CD4-positive, alpha-beta T cell treated with Interleukin-15 for 4 hours (primary cell): Measurements from ENCODE around the gene CNTNAP5.

Experiments
- DNase-seq: peaks from one replicate; pipeline ENCODE4 v3.0.0-alpha.2; 2020; ENCODE audit warnings: low spot score

Gene CNTNAP5

DNA sequence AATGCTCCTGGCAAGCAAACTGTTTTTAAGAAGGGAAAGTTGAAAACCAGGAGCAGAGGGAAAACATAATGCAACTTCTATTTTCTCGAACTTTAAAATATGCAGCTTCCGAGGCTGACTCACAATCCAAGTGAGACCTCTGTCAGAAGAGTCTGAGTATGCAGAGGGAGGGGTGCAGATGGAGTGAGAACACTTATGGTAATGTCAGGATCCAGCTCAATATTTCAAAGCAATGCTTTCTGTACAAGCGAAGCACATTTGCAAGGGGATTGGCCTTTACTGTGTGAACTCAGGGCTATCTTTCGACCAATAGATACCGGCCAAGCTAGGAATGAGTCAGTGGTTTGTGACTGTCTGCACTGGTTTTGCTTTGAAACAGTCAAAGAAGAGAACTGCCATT, 242.7 kb downstream of the CNTNAP5 start:
- DNase-seq = no peak

DNA sequence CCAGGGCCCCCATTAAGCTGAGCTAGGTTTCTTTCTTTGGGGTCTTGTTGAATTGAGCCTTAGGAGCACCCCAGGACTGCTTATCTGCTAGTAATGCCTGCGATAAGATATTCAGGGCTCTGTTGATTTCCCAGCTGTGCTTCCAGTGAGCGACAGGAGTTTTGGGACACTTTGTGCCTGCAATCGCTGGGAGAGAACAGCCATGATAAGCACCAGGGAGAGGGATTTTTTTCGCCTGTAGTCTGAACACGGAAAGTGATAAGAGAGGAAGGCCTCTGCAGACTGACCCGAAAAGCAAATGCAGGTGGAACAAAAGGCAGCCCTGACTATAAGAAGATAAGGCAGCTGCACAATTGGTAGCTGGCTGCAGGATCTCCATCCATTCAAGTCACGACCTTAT, 244.3 kb downstream of the CNTNAP5 start:
- no peak for DNase-seq

DNA sequence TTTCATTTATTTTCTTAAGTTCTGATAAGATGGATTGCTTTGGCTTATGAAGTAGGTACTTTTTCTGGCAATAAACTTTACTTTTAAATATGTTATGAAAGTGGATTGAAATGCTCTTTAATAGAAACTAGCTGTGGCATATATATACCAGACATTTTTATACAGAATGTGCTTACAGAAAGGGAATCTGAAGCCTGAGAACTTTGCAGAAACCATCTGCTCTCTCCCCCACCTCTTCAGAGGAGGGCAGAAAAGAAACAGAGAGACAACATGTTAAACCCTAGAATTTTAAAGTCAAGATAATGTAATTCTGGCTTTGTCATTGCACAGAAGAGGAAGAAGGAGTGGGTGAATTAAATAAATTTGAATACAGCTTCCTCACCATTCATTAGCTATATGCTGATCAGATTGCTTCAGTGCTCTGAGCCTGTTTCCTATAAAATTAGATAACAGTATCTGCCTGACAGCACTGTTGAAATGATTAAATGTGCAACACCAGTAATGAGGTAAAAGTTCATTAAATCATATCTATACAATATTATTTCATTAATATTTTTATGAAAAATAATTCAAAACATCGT, 247.3 kb downstream of the CNTNAP5 start:
- DNase-seq = no peak

DNA sequence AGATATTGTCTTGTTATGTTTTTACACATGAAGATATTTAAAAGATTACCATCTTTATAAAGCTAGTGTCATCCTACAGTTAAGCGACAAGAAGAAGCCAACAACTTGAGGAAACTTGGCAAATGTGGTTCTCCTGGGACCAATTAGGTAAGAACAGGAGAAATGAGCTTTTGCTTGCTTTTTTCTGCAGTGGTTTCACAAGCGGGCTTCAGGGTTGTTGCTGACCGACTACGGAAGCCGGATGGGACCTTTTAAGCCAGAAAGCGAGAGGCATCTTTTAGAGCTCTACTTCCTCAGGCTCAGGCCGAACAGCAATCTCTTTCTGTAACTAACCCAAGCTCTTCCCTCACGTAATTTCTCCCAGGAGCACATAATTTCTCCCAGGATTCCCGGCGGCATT, 256.5 kb downstream of the CNTNAP5 start:
- no peak for DNase-seq

DNA sequence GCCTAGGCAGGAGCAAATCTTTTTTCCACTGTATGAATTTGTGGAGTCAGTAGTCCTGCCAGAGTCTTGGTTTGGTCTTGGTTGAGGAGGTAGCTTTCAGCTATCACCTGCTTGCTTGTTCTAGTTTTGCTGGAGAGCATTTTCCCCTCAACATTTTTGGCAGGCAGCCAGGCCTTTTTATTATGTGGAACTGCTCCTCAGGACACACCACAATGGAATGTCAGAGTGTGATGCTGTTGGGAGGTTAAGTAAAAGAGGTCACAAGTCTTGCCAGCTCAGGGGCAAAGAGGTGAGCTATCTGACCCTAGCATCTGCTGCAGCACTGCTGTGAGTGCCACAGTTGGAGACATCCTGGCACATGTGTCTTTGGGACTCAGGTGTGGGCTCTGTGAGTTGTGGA, 258.0 kb downstream of the CNTNAP5 start:
- no peak for DNase-seq

DNA sequence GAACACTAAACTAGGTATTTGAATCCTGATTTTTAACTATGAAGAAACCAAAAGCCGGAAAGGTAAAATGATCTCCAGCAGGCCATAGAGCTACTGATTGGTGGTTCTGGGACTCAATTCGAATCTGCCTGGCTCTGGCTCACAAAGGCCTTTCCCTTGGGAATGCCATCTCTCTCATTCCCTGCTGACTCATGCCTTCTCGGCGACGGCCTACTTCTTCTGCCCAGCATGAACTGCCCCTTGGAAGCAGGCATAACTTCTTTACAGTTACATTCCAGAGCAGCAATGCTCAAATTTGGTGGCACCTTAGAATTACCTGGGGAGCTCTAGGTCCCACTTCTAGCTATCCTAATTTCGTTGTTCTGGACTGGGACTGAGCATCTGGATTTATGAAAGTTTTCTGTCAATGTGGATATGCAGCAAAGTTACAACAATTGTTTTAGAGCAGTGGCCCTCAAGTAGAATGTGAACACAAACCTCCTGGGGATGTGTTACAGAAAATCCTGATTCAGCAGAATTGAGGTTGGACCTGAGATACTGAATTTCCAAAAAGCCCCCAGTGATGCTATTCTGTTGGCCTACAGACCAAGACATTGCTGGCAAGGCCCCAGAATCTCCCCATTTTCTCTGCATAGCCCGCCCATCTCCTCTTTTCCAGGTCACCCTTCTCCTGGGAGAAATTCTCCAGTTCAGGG, 261.1 kb downstream of the CNTNAP5 start:
- no peak for DNase-seq

DNA sequence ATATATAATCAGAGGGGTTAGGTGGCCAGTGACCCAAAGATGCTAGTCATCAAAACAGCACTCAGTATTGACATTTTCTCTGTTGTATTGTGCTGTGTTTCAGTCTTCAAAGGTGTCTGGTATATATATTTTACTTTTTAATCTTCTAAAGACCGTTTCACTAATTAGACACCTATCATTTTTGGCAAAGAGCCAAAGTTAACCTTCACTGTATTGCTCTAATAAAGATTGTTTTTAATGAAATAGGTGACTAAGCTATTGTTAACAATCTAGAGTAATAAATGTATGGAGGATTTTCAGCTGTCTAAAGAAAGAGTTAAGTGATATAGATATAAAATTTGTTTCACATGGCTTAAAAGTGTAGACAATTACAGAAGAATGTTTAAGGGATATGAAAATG, 264.0 kb downstream of the CNTNAP5 start:
- no peak for DNase-seq

DNA sequence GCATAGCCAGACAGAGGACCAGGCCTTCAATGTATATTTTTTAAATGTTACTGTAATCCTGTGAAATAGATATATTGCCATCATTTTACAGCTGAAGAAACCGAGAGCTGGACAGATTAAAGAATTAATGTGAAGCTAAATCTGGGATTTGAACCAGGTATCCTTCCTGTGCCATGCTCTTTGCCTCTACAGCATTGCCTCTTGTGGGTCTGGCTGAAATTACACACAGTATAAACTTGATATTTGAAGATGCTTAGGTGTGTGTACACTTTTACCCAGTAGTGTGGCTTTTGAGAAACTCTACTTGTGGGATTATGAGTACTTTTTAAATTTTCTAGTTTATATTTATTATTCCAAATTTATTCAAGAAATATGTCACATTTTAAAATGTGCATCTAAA, 264.5 kb downstream of the CNTNAP5 start:
- DNase-seq = no peak

DNA sequence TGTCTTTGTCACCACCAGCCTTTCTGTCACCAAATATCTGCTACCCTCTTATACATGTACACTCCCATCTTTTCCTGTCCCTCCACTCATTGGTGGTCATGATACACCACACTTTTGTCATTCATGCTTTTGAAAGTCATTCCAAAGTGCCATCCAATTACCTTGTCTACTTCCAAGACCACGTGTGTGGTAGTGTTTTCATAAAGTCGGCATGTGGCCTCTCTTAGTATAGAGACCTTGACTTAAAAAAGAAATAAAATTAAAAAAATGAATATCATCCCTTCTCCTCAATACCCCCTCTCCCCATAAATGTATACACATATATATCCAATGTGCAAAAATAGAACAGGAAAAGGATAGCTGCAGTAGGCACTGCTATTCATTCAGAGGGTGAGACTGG, 271.4 kb downstream of the CNTNAP5 start:
- no peak for DNase-seq

DNA sequence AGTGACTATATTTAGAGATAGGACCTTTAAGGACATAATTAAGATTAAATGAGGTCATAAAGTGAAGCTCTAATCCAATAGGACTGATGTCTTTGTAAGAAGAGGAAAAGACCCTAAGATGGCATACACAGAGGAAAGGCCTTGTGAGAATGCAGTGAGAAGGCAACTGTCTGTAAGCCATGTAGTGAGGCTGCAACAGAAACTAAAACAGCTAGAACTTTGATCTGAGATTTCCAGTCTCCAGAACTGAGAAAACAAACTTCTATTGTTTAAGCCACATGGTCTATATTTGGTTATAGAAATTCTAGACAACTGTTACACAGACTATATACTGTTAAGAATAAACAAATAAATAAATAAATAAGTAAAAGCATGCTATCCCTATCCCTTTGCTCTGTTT, 276.8 kb downstream of the CNTNAP5 start:
- no peak for DNase-seq

DNA sequence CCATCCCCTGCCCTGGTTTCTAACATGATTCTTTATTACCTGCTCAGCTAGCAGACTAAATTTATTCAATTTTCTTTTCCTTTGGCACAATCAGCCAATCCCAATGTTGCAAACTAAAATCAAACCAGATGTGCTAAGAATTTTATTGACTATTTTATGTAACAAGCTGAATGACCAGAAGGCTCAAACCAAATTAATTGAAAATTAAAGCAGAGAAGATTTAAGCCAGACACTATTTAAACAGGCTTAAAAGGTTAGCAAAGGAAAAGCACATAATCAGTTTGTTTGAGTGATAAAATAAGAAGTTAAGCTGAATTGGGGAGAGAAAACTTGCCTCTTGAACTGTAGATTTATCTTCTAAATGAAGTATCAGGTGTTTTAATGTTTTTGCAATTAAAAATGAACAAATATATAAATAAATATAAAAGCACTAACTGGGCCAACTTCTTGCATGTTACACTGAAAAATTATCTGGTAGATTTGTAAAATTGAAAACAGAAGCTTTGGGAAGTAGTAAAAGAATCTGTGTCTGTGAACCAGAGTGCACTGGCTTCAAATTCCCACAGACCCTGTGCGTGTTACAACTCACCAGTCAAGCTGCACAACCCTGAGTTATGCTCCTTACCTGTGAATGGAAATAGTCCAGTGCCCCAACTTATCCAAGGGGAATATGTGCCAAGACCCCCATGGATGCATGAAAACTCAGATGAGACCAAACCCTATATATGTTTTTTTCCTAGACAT, 283.4 kb downstream of the CNTNAP5 start:
- no peak for DNase-seq

DNA sequence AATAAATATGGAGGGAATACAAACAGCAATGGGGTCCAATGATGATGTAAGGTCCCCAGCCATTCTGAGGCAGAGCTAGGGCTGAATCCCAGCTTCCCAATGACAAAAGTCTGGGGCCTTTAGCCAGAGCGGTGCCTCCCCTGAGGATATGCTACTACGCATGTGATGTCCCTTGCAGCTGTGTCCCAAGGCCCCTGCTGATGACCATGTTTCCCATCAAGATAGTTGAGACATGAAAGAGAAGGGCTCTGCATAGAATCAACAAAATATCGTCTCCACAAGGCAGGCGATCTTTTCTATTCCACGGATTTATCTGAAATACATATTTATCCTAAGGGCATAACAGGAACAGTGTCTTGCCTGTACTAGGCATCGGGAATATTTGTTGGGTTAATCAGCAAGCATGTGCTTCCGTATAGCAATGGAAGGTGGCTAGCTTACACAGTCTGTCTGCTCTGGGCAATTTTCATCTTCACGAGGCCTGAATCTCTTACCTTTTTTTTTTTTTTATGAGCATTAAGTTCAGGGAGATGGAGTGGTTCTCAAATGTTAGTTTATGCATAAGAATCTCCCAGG, 284.6 kb downstream of the CNTNAP5 start:
- DNase-seq = no peak

DNA sequence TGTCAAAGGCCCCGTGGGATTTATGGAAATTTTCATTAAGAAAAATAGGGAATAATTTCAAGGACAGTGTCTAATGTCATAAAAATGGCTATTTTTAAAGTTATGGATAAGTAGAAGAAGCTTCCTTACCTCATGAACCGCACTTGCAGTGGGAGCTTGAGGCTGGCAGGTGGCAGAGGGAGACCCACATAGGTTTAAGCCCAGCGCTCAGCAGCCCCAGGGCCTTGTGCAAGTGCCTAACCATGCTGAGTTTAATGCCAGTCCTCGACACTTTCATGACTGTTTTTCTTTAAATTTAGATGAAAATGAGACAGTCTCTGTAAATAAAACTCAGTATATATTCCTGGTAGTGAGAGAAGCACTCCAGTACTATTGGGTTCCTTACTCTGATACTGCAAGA, 285.6 kb downstream of the CNTNAP5 start:
- no peak for DNase-seq

DNA sequence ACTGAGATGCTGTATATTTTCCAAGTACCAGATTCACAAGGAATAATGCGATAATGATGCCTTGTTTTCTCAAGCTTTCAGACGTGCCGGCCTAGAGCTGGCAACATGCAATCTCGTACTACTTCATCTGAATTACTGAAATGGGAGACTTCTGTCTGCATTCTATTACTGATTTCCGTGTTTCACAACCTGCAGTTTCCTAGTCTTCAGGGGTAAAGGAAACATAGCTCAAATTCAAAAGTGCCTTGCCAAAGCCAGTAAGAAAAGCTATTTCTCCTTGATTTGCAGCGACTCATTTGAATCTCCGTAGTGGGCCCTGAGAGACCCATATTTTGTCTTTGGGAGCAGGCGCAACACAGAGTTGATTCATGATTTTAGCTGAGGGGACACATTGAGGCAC, 289.0 kb downstream of the CNTNAP5 start:
- DNase-seq = no peak

DNA sequence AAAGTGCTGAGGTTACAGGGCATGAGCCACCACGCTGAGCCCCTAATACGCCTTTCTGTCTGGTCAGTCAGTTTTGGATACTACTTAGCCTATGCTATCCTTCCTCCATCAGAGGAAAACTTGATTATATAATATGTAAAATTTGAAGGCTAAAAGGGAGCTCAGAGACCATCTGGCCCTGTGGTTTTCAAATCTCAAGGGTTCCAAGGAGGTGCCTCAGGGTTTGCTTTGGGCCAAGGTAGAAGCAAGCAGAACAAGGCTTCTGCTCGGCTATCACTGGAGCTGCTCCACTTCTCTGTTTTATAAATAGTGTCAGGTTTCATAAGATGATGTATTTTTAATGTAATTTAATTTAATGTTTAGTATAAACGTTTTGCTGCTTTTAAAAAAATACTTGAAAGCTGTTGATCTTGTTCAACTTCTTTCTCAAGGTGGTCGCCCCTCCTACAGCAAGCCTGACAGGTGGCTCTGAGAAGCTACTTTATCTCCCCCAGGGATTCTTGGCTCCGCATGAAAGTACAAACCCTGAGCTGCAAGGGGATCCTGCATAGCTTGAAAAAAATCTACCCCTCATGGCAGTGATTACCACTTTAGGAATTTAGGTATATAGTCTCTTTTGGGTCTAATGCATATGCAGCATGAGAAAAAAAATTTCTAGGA, 290.3 kb downstream of the CNTNAP5 start:
- no peak for DNase-seq

DNA sequence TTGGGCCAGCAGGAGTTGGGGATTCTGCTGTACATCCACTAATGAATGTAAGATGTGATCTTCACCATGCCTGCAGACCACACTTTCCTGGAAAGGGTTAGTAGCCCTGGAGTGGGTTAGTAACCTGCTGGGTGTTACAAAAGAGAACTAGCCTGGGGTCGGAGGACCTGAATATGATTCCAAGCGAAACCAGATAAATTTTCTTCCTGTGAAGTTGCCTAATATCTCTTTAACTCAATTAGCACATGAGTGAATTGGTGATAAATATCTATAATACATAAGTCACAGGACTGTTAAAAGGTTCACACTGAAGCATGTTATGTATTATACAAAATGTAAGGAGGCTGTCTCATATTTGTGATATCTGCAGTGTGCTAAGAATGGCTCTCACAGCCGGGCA, 291.0 kb downstream of the CNTNAP5 start:
- no peak for DNase-seq

DNA sequence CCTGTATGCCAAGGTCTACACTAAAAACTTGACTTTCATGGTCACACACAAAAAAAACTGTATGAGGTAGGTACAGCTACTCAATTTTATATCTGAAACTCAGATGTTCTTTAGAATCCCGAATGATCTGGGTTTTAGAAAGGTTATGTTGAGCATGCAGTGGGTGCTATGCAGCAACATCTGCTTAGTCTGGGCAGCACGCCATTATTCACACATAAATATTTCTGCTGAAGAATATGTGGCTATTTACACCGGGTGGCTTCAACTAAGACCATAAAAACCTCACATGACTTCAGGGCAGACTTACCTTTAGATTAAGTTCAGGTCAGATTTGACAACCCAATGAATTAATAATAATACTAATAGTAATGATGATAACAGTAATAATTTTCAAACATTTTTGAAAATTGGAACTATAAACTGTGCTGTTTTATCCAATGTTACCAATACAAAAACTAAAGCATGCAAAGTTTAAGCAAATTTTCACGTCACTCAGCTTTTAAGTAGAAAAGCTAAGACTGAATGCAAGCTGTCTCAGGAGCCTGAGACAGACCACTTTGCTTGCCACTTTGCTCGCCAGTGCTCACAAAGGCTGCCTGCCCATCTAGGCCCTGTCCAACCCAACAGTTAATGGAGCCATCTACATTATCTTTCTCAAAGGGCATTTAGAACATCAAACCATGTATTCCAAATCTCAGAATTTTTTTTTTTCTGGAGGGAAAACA, 292.0 kb downstream of the CNTNAP5 start:
- DNase-seq = no peak

DNA sequence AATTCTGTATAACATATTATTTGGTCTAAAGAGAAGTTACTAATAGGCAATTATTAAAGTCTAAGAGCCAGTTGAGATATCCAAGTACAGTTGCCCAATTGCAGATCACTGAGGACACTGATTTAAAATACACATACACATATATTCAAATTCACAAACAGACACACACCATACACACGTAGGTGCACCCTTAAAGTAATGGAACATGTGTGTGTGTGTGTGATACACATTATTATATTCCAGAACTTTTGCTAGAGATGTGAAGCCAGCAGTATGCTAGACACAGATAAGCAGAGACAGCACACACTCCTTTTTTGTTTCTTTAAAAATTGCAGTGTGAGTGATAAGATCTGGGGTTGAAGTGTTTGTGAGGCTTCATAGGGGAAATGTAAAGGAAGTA, 292.5 kb downstream of the CNTNAP5 start:
- no peak for DNase-seq

DNA sequence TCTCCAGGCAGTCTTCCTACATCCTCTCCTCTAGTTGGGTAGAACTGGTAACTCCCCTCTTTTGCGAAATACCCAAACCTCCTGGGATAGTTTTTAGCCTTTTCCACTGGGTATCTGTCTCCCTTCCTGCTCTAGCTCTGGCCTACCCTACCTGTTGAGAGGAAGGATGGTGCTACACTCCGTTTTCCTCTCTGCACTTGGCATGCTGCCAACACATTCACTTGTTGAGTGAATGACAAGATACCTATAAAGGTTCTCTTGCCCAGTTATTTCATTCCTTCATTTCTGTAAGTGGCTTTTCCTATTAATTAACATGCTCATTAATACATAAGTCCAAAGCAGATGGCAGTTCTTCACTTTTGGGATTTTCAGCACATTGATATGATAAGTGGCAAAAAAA, 293.8 kb downstream of the CNTNAP5 start:
- no peak for DNase-seq

DNA sequence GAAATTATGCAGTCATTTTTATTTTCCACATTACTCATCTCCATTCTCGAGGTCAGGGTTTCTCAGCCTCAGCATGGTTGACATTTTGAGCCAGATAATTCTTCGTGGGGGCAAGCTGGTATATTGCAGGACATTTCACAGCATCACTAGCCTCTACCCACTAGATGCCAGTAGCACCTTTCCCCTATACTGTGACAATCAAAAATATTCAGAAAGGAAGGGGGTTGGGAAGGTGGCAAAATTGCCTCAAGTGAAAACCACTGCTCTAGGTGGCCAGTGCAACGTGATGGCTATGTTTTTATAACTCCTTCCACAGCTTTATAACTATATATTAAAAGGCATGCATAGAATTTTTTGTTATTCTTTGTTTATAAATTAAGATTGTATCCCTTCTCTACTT, 294.5 kb downstream of the CNTNAP5 start:
- no peak for DNase-seq

DNA sequence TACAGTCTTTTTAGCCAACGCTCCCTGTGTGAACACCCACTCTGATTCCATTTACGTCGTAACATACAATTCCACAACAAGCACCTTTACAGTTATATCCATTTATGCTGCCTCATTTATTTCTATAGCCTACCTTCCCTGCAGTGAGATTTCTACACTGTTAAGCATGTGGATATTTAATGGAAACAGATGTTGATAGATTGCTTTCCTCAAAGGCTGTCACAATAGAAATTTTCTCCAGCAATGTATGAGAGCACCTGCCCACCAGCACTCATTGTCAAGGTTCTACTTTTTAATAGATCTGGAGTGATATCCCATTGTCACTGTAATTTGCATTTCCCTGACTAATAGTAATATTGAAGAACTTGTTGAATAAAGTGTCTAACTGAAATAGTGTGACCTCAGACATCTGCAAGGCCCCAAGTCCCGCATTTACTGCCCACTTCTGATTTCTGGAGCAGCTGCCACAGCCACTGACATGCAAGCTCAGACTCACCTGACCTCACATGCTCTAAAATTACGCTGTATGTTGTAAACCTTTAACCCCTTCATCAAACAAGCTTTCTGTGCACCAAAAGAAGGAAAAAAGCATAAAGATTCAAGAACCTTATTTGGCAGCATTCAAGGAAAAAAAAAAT, 295.1 kb downstream of the CNTNAP5 start:
- no peak for DNase-seq

DNA sequence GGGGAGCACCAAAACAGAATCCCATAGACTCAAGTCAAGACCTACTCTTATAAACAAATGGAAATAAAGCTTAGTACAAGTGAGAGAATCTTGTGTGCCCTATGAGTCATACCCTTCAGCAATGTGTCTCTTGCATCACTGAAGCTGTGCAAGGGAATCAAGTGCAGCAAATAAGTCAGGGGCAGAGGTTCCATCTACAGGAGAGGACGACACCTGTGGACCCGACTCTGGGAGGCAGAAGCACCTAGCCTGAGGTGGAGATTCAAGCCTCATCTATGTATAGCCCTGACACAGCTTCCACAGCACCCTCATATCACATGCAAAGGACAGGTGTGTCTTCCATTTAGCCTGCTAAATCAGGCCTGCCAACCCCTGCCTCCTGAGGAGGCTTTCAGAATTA, 298.2 kb downstream of the CNTNAP5 start:
- no peak for DNase-seq
